Duodenal mucosa (tissue), 2 donors: Measurements from ENCODE around the gene COL9A3.
"Not testable (repeated sequence)": the region's sequence is repeated elsewhere in the genome, so short reads cannot be mapped to it uniquely, and the experiment has no call there.

ENCODE experiments used
- H3K27ac ChIP-seq: one replicate; pipeline ENCODE4 v1.7.0; 2013; ENCODE audit warnings: low read depth, low read length
- H3K27me3 ChIP-seq, 2 donors: one replicate each; pipeline ENCODE4 v1.7.0; 2013; ENCODE audit warnings: low read length in 2 of 2, control low read depth in 1 of 2; ENCODE audit not compliant: insufficient read depth in 2 of 2, control insufficient read depth in 1 of 2
- H3K36me3 ChIP-seq, 2 donors: one replicate each; pipeline ENCODE4 v1.7.0; 2013; ENCODE audit warnings: low read length in 2 of 2, control low read depth in 1 of 2; ENCODE audit not compliant: insufficient read depth in 2 of 2, control insufficient read depth in 1 of 2
- H3K4me1 ChIP-seq, 2 donors: one replicate each; pipeline ENCODE4 v1.7.0; 2013; ENCODE audit warnings: low read length in 2 of 2, control low read depth in 1 of 2; ENCODE audit not compliant: insufficient read depth in 2 of 2, control insufficient read depth in 1 of 2
- H3K4me3 ChIP-seq, 2 donors: one replicate each; pipeline ENCODE4 v1.7.0; 2013; ENCODE audit warnings: low read length in 2 of 2, low read depth in 1 of 2
- H3K9ac ChIP-seq, 2 donors: one replicate each; pipeline ENCODE4 v1.7.0; 2013; ENCODE audit warnings: low read length in 2 of 2, low read depth in 1 of 2
- H3K9me3 ChIP-seq, 2 donors: one replicate each; pipeline ENCODE4 v1.7.0; 2013; ENCODE audit warnings: low read length in 2 of 2, control low read depth in 1 of 2; ENCODE audit not compliant: control insufficient read depth in 1 of 2

Gene COL9A3

GRCh38 chr20:62873681-62874031, 56.8 kb downstream of the COL9A3 start:
- not testable (repeated sequence) for H3K36me3 ChIP-seq, H3K27me3 ChIP-seq, H3K4me3 ChIP-seq, H3K9me3 ChIP-seq, H3K9ac ChIP-seq, H3K27ac ChIP-seq
- peaks cover 14 to 19% of the 10 kb centered on the region in 2 donors for H3K4me1 ChIP-seq

GRCh38 chr20:62874964-62875344, 58.1 kb downstream of the COL9A3 start:
- no peak overlapping the region for H3K4me3 ChIP-seq
- no peak overlapping the region for H3K27ac ChIP-seq
- no peaks in the 10 kb centered on the region for H3K27me3 ChIP-seq
- no peak overlapping the region for H3K9ac ChIP-seq
- peaks cover 14 to 19% of the 10 kb centered on the region in 2 donors for H3K4me1 ChIP-seq
- no peaks in the 10 kb centered on the region for H3K9me3 ChIP-seq
- H3K36me3 ChIP-seq, result no peaks in the 10 kb centered on the region

- peak overlapping the region in 1 of 2 donors; percentile 32 for H3K4me3 ChIP-seq
- H3K27ac ChIP-seq, result no peak overlapping the region
These were observed 58.8 kb downstream of the COL9A3 start for GRCh38 chr20:62875419-62876361.

GRCh38 chr20:62876501-62876901, 59.7 kb downstream of the COL9A3 start:
- H3K9me3 ChIP-seq, result no peaks in the 10 kb centered on the region
- H3K4me1 ChIP-seq, result peaks cover 14 to 19% of the 10 kb centered on the region in 2 donors
- no peak overlapping the region for H3K27ac ChIP-seq
- H3K4me3 ChIP-seq, result no peak overlapping the region
- H3K36me3 ChIP-seq, result peaks cover 5 to 13% of the 10 kb centered on the region in 2 donors
- no peaks in the 10 kb centered on the region for H3K27me3 ChIP-seq
- H3K9ac ChIP-seq, result no peak overlapping the region

More at GRCh38 chr20:62875419-62876361, 58.8 kb downstream of the COL9A3 start:
- Histone ChIP-seq H3K27me3 (no peaks in the 10 kb centered on the region), H3K9me3 (no peaks in the 10 kb centered on the region), H3K4me1 (peaks cover 14 to 19% of the 10 kb centered on the region in 2 donors), H3K36me3 (peaks cover 0 to 5% of the 10 kb centered on the region in 2 donors), H3K9ac (peak overlapping the region in 1 of 2 donors; percentile 13)

- Histone ChIP-seq H3K9me3 (no peaks in the 10 kb centered on the region), H3K4me1 (peaks cover 14 to 19% of the 10 kb centered on the region in 2 donors), H3K9ac (no peak overlapping the region), H3K27me3 (no peaks in the 10 kb centered on the region), H3K27ac (no peak overlapping the region), H3K4me3 (no peak overlapping the region), H3K36me3 (peaks cover 5 to 19% of the 10 kb centered on the region in 2 donors)
These were observed 60.3 kb downstream of the COL9A3 start for GRCh38 chr20:62876902-62877816.

- peaks cover 5 to 21% of the 10 kb centered on the region in 2 donors for H3K36me3 ChIP-seq
- no peaks in the 10 kb centered on the region for H3K27me3 ChIP-seq
- H3K4me3 ChIP-seq, result no peak overlapping the region
- peaks cover 14 to 19% of the 10 kb centered on the region in 2 donors for H3K4me1 ChIP-seq
- no peak overlapping the region for H3K27ac ChIP-seq
- H3K9me3 ChIP-seq, result no peaks in the 10 kb centered on the region
- H3K9ac ChIP-seq, result no peak overlapping the region
These were observed 61.6 kb downstream of the COL9A3 start for GRCh38 chr20:62878244-62879038.

- H3K4me1 ChIP-seq, result peaks cover 14 to 19% of the 10 kb centered on the region in 2 donors
- H3K27ac ChIP-seq, result no peak overlapping the region
- no peak overlapping the region for H3K9ac ChIP-seq
- no peaks in the 10 kb centered on the region for H3K27me3 ChIP-seq
- no peaks in the 10 kb centered on the region for H3K9me3 ChIP-seq
- no peak overlapping the region for H3K4me3 ChIP-seq
- peaks cover 5 to 21% of the 10 kb centered on the region in 2 donors for H3K36me3 ChIP-seq
These were observed 62.7 kb downstream of the COL9A3 start for GRCh38 chr20:62879275-62880146.

GRCh38 chr20:62880147-62880934, 63.5 kb downstream of the COL9A3 start:
- Histone ChIP-seq H3K9me3 (no peaks in the 10 kb centered on the region), H3K4me1 (peaks cover 14 to 19% of the 10 kb centered on the region in 2 donors), H3K4me3 (no peak overlapping the region), H3K27me3 (no peaks in the 10 kb centered on the region), H3K36me3 (peaks cover 5 to 21% of the 10 kb centered on the region in 2 donors), H3K9ac (no peak overlapping the region), H3K27ac (no peak overlapping the region)
